ENCODE measurements around the gene VSIG8. TPM values are rescaled to one million over a fixed set of nuclear protein-coding genes. Genes with fewer than 3 reads are reported as not detected.

The VSIG8 gene
- total RNA-seq, 6 experiments from 2014 or later, result not detected

GRCh38 chr1:159857889-159858288 is 4.6 kb downstream of the VSIG8 start:
- Mint-ChIP-seq H3K9me3 (no peaks in the 10 kb centered on the region), H3K4me1 (ENCODE audit: low read depth) (peaks cover 30% of the 10 kb centered on the region), H3K27ac (no peak overlapping the region), H3K4me3 (no peak overlapping the region), H3K36me3 (ENCODE audit: low read depth) (no peaks in the 10 kb centered on the region), H3K27me3 (ENCODE audit: insufficient read depth) (peaks cover 3% of the 10 kb centered on the region)
- no peak for TF ChIP-seq CTCF (IDR thresholded peaks at IDR 0.05)
- DNase-seq, result no peak

- TF ChIP-seq CTCF (IDR thresholded peaks at IDR 0.05), result no peak
- no peak for DNase-seq
- Mint-ChIP-seq H3K4me3 (no peak overlapping the region), H3K27ac (peak overlapping the region; percentile 27; the same call in 1 of the 2 replicates), H3K36me3 (ENCODE audit: low read depth) (no peaks in the 10 kb centered on the region), H3K27me3 (ENCODE audit: insufficient read depth) (peaks cover 3% of the 10 kb centered on the region), H3K4me1 (ENCODE audit: low read depth) (peaks cover 43% of the 10 kb centered on the region), H3K9me3 (no peaks in the 10 kb centered on the region)
Measured at GRCh38 chr1:159856576-159856975, 5.9 kb downstream of the VSIG8 start.

- no peak for TF ChIP-seq CTCF (IDR thresholded peaks at IDR 0.05)
- peak overlapping the region; percentile 90; the same call in 1 of the 2 replicates for H3K27ac Mint-ChIP-seq
Measured at GRCh38 chr1:159855709-159856108, 6.7 kb downstream of the VSIG8 start.

GRCh38 chr1:159854693-159855192 is 7.7 kb downstream of the VSIG8 start:
- H3K9me3 Mint-ChIP-seq, result no peaks in the 10 kb centered on the region
- TF ChIP-seq CTCF (IDR thresholded peaks at IDR 0.05), result no peak; the same call in 1 of the 2 replicates
- H3K27me3 Mint-ChIP-seq (ENCODE audit: insufficient read depth), result peaks cover 3% of the 10 kb centered on the region
- no peaks in the 10 kb centered on the region for H3K36me3 Mint-ChIP-seq (ENCODE audit: low read depth)
- H3K4me1 Mint-ChIP-seq (ENCODE audit: low read depth), result peaks cover 52% of the 10 kb centered on the region
- H3K4me3 Mint-ChIP-seq, result peak overlapping the region; percentile 90
- peak; percentile 71 for DNase-seq
- H3K27ac Mint-ChIP-seq, result peak overlapping the region; percentile 95

More at GRCh38 chr1:159855709-159856108, 6.7 kb downstream of the VSIG8 start:
- Mint-ChIP-seq H3K9me3 (no peaks in the 10 kb centered on the region), H3K27me3 (ENCODE audit: insufficient read depth) (peaks cover 3% of the 10 kb centered on the region), H3K4me3 (no peak overlapping the region), H3K36me3 (ENCODE audit: low read depth) (no peaks in the 10 kb centered on the region), H3K4me1 (ENCODE audit: low read depth) (peaks cover 52% of the 10 kb centered on the region)
- no peak for DNase-seq

GRCh38 chr1:159854116-159854692 is 8.3 kb downstream of the VSIG8 start:
- no peaks in the 10 kb centered on the region for H3K9me3 Mint-ChIP-seq
- peaks cover 57% of the 10 kb centered on the region for H3K4me1 Mint-ChIP-seq (ENCODE audit: low read depth)
- H3K27me3 Mint-ChIP-seq (ENCODE audit: insufficient read depth), result peaks cover 3% of the 10 kb centered on the region
- TF ChIP-seq CTCF (IDR thresholded peaks at IDR 0.05), result no peak
- peak overlapping the region; percentile 87 for H3K4me3 Mint-ChIP-seq
- no peak for DNase-seq
- peak overlapping the region; percentile 95 for H3K27ac Mint-ChIP-seq
- no peaks in the 10 kb centered on the region for H3K36me3 Mint-ChIP-seq (ENCODE audit: low read depth)

Measured in HFFc6 (cell line).